Stimulated activated naive CD4-positive, alpha-beta T cell (primary cell): ENCODE results near the gene SRPRB.

Experiments used
- DNase-seq, 6 experiments: peaks; one replicate each; lab custom pipeline; 2025; lab: John Stamatoyannopoulos, UW

Gene SRPRB

GRCh38 chr3:133868758-133869475 lies 63.3 kb downstream of the SRPRB start:
- no peak for DNase-seq

GRCh38 chr3:133869586-133869985 lies 64.0 kb downstream of the SRPRB start:
- DNase-seq, result no peak

GRCh38 chr3:133870822-133871221 lies 65.2 kb downstream of the SRPRB start:
- DNase-seq, result no peak
